TTC549 (cell line): ENCODE data around the gene ZBTB44.
"Not testable (repeated sequence)": the region's sequence is repeated elsewhere in the genome, so short reads cannot be mapped to it uniquely, and the experiment has no call there.

ENCODE experiments used
- FAIRE-seq: peaks from 2 replicates; lab custom pipeline; 2012; peaks lifted over from hg19 to GRCh38; lab: Jason Lieb, UNC

The ZBTB44 gene, protein sequence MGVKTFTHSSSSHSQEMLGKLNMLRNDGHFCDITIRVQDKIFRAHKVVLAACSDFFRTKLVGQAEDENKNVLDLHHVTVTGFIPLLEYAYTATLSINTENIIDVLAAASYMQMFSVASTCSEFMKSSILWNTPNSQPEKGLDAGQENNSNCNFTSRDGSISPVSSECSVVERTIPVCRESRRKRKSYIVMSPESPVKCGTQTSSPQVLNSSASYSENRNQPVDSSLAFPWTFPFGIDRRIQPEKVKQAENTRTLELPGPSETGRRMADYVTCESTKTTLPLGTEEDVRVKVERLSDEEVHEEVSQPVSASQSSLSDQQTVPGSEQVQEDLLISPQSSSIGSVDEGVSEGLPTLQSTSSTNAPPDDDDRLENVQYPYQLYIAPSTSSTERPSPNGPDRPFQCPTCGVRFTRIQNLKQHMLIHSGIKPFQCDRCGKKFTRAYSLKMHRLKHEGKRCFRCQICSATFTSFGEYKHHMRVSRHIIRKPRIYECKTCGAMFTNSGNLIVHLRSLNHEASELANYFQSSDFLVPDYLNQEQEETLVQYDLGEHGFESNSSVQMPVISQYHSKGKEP

DNA sequence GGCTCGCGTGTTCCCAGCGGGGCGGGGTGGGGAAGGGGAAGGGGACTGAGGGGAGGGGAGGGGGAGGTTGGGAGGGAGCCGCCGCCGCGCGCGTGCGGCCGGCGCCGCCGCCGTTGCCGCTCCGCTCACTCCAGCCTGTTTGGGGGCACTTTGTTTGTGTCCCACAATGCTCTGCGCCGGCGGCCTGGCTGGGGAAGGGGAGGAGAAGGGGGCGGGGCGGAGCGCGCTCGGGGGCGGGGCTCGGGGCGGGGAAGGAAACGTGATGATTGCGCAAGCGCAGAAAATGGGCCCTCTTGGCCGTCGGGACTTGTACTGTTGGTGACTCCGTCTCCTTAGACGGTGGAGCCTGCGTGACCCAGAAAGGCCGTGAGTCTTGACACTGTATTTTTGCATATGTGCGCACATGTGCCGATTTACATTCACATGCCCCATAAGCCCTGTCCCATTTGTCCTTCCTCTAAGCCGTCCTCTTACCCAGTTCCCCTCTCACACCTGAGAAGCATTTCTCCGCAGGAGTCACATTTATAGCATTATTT, at the start of gene ZBTB44:
TSS of gene ZBTB44 (minus strand) at position 168 of the 536 bp plus-strand sequence. CDS start 53,044 bp downstream, outside the sequence.
- FAIRE-seq, result no peak

DNA sequence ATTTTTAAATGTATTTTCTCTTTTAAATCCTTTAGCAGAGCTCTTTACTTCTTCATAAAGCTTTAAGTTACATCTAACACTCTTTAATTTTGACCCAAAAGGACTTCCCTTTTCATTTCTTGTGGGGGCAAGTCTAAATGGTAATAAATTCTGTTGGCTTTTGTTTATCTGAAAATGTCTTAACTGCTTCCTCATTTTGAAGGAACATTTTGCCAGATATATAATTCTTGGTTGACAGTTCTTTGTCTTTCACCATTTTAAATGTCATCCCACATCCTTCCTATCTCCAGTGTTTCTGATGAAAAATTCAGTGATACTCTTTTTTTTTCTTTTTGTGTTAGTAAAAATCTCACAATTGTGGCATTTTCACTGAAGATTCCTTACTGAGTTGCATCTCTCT, 44.7 kb upstream of the ZBTB44 start:
- no peak for FAIRE-seq

DNA sequence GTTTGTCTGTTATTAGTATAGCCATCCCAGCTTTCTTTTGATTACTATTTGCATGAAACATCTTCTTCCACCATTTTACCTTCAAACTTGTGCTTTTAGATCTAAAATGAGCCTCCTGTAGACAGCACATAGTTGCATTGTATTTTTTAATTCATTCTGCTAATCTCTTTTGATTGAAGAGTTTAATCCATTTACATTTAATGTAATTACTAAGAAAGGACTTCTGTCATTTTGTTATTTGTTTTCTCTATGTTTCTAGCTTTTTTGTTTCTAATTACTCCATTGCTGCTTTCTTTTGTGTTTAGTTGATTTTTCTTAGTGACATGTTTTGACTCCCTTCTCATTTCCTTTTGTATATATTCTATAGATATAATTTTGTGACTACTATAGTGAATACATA, 43.7 kb upstream of the ZBTB44 start:
- no peak for FAIRE-seq

DNA sequence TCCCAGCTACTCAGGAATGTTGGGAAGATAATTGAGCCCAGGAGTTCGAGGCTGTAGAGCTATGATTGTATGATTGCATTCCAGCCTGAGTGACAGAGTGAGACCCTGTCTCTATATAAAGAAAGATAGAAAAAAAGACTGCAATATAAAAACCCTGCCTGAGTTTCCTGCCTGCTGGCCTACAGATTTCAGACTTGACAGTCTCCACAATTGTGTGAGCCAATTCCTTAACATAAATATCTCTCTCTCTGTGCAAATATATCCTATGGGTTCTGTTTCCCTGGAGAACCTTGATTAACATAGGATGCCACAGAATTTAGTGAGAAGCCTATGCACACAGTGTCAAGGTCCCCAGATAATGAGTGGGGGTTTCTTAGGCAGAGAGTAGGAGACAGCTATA, 32.5 kb upstream of the ZBTB44 start:
- no peak for FAIRE-seq

DNA sequence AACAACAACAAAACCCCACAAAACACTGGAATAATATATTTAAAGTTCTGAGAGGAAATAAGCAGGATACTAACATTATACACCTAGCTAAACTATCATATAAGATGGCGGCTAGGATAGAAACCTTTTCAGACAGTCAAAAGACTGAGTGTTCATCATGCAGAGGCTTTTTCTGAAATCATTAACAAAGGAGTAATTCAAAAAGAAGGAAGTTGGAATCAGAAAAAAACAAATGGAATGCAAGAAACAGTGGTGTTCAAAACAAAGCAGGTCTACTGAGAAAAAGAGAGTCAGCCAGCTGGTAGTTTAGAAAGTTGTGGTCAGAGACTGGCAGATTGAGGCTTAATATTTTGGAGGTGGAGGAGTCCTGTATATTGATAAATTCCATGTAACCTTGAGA, 30.1 kb upstream of the ZBTB44 start:
- FAIRE-seq, result no peak

DNA sequence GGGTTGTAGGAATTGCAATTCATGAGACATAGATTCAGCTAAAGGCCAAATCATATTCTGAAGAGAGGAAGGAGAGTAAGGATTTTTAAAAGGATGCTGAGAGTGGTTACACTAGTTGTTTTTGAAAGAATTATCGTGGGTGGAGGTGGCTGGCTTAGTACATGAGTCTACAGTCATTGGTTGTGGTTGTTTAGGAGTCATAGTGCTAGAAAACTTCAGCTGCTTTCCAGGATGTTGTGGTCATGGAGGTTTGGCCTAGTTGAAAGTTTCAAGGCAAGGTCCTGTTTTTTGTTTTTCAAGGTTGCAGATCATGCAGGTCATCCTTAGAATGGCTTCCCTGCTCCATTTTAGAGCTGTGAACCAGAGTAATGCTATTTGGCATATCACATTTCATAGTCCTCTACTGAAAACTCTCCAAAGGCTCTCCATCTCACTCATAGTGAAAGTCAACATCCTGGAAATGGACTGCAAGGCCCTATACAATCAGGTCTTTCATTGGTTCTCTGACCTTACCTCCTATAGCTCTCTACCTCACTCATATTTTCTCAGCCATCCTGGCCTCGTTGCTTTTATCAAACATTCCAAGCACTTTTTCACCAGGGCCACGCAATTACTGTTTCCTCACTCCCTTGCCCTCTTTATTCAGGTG, 26.1 kb upstream of the ZBTB44 start:
- FAIRE-seq, result no peak

DNA sequence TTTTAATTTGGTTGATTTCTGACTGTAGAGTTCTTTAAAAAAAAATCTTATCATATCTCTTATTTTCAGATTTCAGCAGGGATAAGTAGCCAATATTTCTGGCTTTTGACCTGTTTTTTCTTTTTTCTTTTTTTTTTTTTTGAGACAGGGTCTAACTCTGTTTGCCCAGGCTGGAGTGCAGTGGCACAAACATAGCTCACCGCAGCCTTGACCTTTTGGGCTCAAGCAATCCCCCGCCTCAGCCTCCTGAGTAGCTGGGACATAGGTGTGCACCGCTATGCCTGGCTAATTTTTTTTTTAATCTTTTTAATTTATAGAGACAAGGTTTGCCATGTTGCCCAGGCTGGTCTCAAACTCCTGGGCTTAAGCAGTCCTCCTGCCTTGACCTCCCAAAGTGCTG, 23.9 kb upstream of the ZBTB44 start:
- FAIRE-seq, result no peak

DNA sequence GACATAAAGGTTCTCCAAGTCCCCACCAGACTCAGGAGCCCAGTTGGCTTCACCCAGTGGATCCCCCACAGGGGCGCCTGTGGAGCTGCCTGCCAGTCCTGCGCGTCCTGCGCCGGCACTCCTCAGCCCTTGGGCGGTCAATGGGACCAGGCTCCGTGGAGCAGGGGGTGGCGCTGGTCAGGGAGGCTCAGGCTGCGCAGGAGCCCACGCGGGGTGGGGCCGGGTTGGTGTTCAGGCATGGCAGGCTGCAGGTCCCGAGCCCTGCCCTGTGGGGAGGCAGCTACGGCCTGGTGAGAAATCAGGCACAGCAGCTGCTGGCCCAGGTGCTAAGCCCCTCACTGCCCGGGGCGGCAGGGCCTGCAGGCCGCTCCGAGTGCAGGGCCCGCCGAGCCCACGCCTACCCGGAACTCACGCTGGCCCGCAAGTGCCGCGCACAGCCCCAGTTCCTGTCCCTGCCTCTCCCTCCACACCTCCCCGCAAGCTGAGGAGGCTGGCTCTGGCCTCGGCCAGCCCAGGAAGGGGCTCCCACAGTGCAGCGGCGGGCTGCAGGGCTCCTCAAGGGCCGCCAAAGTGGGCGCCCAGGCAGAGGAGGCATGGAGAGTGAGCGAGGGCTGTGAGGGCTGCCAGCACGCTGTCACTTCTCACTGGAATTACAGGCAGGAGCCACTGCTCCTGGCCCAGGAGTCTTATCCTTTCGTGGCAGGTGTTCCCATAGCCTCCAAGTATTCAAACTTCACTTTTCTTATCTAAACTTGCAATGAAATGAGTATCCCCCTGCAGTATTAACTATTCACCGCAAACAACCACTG, 22.8 kb upstream of the ZBTB44 start:
- no peak for FAIRE-seq

DNA sequence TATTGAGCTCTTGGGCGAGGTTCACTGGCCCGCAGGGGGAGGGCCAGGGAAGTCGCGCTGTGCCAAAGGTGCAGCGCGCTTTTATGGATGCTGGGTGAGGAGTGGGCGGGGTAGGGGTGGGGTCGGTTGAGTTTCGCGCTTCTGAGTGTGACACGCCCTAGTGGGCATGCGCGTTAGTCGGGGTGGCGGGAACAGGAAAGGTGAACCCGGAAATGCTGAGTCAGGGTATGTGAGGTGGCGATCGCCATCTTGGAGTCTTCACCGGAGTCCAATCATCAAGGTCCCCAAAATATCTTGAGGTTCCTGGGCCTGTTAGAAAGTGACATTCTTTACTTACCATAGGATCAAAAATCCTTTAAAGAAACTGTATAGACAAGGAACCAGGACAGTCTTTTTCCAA, 16.7 kb upstream of the ZBTB44 start:
- FAIRE-seq, result not testable (repeated sequence)

DNA sequence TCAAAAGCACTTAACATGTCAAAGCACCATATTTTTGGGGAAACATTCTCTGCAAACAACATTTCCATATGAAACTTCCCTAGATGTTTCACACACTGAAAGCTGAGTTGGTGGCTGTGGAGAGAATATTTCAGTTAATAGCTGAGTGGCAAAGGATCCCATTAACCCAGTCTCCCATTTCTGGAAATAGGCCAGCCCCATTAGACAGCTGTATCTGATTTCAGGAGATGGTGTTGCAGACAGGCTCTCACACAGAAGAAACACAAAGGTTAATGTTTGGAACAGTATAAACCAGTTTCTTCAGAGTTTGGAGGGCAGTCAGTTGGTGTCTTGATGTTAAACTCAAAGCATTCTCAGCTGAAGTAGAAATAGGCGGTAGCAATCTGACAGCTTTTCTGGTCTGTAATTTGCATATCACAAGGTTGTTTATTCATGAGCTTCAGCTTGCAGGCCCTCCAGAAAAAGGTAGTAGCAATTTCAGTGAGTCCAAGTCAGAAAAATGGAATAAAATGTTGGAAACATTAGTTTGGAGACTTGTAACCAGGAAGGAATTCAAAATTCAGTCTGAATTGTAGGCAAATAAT, 15.5 kb upstream of the ZBTB44 start:
- no peak for FAIRE-seq

DNA sequence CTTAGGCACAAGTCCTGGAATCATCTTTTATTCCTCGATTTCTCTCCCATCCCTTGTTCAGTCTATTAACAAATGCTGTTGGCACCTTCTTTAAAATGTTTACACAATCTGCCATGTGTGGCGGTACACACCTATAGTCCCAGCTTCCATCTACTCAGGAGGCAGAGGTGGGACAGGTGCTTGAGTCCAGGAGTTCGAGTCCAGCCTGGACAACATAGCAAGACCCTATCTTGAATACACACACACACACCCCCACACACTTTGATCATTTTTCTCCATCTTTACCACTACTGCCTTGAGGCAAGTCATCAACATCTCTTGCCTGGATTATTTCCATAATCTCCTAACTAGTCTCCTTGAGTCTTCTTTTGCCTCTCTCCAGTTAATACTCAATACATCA, 13.7 kb upstream of the ZBTB44 start:
- FAIRE-seq, result no peak

DNA sequence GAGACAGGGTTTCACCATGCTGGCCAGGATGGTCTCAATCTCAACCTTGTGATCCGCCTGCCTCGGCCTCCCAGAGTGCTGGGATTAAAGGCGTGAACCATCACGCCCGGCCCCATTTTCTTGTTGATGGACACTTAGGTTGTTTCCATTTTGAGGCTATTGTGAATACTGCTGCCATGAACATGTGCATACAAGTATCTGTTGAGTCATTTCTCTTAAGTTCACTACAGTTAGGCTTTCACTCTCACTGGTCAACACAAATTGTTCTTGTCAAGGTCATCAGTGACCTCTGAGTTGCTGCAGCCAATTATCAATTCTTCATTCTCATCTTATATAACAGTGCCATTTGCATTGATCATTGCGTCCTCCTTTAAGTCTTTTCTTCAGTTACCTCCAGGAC, 13.0 kb upstream of the ZBTB44 start:
- no peak for FAIRE-seq

DNA sequence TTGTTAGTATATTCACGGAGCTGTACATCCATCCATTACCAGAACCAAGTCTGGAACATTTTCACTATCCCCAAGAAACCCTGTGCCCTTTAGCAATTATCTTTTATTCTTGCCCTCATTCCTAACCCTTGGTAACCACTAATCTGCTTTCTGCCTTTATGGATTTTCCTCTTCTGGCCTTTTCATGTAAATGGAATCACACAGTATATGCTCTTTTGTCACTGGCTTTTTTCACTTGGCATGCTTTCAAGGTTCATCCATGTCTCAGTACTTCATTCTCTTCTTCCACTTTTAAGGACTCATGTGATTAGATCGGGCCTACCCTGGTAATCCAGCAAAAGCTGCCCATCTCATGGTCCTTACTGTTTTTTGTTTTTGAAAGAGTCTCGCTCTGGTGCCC, 11.0 kb upstream of the ZBTB44 start:
- no peak for FAIRE-seq

DNA sequence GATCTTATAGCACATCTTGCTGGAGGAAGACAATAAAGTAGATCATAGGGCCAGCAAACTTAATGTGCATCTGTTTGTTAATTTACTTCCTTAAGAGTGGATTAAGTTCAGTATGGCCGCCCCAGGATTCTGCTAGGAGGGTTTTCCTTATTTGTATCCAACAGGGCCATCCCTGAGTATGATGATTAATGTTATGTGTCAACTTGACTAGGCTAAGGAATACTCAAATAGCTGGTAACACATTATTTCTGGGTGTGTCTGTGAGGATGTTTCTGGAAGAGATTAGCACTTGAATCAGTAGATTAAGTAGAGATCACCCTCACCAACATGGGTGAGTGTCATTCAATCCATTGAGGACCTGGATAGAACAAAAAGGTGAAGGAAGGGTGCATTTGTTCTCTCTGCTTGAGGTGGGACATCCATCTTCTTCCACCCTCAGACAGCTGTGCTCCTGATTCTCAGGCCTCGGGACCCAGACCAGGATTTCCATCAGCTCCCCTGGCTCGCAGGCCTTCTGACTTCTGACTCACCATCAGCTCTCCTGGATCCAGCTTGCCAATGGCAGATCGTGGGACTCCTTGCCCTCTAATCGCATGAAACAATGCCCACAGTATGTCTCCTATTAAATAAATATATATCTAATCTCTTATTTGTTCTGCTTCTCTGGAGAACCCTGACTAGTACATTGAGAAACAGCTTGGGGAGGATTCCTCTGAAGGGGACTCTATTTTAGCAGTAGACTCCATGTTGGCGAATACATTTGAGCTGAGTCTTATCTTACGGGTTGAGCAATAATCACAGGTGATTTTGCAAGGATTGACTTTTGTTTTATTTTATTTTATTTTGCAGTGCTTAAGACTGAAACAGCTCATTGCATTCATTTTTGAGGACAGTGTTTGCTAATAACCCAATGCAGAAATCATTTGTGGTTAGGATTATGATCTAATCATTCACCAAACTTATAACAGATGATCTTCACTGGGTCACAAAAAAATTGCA, 9.0 kb upstream of the ZBTB44 start:
- FAIRE-seq, result no peak

DNA sequence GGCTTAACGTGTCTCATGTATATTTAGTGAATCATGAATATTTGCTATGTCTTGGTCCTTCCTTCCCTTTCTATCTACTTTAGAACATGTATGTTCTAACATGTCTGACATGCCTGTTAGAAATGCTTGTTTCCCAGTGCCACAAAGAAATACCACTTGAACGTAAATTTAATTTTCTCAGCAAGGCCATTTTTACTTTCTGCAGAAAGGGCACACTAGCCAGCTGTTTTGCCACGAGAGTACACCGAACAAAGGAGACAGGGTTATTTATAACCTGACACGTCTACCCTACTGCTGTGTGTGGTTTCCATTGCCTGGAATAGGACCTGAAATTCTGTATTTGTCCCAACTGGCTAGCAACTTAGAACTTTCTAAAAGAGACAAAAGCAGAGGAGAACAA, 7.4 kb upstream of the ZBTB44 start:
- FAIRE-seq, result no peak

DNA sequence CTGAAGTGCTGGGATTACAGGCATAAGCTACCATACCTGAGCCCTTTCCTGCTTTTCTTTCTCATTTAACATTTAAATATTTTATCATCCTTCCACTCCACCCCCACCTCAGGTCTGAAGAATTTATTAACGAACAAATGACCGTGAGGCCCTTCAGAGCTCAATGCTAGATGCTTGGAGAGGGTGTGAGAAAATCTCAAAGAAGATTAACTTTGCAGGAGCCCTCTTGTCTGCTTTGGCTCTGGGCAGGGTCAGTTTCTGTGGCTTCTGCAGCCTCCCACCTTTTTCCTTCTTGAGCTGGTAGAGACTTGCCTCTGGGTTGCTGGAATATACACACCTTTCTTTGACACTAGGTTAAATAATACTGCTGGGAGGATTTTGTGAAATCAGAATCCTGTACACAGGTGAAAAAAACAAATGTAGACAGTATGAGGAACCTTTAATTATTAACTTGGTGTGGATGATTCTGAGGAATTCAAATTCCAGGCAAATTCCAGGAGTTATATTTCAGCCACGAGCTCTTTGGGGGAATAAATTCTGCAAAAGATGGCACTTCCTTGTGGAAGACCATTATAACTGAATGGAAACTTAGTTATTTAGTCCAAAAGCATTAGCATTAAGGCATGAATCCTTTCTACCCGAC, 3.4 kb upstream of the ZBTB44 start:
- FAIRE-seq, result no peak

DNA sequence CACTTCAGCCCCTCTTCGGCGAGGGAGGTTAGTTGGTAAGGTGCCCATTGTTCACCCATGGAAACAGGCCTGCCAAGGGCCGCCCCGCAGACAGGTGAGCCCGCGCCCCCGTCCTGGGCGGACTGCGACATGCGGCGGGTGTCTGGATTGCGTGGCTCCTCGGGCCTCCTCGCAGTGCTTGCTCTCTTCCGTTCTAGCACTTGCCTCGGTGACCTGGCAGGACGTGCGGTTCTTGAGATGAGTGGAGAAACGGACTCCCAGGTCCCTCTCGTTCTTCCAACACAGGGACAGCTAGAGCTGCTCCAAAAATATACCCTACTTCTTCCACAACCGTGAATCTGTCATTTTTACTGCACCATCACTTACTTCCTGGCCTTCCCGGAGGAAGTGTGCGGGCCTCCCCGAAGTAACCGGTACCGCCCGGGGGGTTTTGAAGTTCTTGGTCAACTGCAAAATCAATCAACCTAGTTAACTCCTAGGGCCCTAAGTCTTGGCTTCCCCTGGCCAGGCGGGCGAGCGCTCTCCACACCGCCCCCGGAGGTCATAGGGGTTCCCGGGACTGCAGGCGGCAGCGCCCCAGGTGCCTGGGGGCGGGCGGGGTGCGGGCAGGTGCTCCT, 745 bp upstream of the ZBTB44 start:
- FAIRE-seq, result no peak

DNA sequence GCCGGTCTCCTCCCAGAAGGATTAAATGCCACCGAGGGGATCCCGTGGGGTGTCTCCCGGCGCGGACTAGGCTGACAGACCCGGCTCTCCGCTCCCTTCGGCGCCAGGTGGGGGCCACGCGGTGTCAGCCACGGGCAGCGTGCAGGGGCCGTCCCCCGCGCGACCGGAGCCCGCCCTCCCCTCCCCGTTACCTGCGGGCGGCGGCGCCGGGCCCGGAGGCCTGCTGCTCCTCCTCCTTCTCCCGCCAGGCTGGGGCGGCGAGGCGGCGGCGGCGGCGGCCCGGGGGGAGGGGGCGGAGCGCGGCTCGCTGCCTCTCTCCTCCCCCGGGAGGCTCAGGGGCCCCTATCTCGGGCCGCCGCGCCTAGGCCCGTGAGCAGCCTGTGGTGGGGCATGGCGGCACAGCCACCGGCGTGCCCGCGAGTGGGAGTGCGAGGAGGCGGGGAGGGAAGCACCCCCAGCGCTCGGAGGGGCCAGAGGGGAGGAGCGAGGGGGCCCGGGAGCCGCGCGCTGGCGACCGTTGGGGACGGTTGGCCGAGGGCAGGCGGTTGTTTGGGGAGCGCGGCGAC, 450 bp downstream of the ZBTB44 start:
- FAIRE-seq, result no peak

DNA sequence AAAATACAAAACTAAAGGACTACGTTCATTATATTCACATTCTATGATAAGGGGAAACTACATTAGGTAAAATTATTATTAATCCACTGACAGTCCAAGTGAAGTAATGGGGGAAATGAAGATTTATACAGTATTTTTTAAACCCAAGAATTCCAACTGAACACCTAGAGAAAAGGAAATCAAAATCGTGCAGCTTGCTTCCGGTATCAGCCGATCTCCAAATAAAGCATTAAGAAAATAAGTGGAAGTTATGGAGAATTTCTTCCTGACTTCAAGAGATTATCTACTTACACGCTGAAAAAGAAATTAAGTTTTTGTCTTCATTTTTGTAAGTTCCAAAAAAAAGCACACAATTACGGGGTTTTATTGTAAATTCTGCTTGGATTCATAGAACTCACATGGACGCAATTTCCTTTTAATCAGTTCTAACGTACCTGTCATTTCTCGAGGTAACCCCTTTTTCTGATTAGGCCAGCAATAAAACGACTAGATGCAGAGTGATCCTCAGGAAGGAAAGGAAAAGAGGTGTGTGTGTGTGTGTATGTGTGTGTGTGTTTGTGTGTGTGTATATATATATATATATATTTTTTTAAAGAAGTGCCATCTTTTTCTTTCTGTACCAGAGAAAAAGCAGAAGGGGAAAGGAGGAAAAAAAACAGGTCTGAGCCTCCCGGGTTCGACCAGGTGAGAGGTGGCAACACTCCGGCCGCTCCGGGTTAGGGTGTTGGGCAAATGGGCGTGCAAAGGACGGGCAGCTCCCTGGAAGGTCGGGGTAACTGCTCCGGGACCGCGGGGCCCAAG, 1.1 kb downstream of the ZBTB44 start:
- FAIRE-seq, result no peak
